HuH-7 (cell line): Measurements from ENCODE around the gene TMTC1.

Experiments used
- DNase-seq: peaks from one replicate; pipeline ENCODE4 v3.0.0; 2011; ENCODE audit warnings: low spot score

The TMTC1 gene

GRCh38 chr12:29780084-29780483 is 3.7 kb downstream of the TMTC1 start:
- no peak for DNase-seq

DNA sequence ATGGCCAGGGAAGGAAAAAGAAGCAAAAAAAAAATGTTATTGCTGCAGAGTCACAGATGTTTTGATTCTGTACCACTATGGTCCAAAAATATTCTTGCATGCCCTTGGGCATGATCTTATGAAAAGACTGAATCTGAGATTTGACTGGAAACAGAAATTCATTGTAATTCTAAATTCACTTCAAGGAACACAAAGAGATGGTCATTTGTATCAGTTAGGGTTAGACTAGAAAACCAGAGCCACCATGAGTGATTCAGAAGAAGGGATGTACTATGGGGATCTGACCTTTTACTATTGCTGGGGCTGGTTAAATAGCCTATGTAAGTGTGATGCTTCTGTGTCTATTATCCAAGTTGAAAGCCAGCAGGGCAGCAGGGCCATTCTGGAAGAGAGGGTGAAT is 5.2 kb downstream of the TMTC1 start:
- DNase-seq: no peak

DNA sequence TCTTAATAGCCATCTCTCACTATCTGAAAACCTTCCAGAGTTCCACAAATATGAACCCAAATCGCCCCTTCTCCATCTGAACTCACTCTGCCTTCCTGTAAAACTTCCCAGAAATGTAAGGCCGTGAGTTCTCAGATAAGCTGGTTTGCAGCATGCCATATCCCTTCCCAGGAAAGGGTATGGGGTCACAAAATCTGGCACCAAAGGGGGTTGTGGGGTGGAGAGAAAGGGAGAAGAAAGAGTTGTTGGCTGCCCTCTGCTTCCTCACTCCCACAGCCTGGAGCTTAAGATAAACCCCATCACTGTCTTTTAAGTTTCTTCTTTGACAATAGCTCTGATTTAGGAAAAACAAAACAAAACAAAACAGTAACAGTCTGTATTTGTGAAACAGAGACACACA is 10.7 kb downstream of the TMTC1 start:
- DNase-seq: no peak

- DNase-seq: no peak
These were observed 12.0 kb downstream of the TMTC1 start for GRCh38 chr12:29771786-29772185.

GRCh38 chr12:29771165-29771564 is 12.6 kb downstream of the TMTC1 start:
- DNase-seq: no peak

DNA sequence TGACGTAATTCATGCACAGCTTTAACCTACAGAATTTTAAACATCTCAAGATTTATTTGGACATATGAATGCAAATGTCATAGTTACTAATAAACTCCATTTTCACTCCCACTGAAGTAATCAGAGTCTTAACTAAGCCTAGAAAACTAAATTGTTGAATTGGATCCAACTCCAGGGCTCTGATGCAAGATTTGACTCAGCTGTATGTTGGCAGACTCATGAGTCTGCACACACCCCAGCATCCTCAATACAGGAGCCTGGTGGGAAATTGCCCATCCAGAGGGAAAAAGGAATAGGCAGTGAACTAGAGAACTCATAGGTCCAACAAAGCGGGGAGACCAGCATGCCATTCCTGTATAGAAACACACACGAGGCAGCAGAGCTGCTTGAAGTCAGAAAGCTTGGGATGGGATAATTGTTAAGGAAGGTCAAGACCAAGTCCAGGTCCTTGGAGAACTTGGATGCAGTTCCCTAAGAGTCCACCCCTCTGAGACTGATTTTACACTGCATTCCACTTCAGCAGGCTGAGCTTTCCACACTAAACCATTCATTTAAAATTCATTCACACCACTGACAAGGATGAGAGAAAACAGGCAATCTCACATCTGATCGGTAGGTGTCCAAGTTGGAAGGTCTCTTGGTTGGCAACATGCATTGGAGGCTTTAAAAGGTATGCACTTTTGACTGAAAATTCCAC is 14.4 kb downstream of the TMTC1 start:
- DNase-seq: no peak

- no peak for DNase-seq
These were observed 15.4 kb downstream of the TMTC1 start for GRCh38 chr12:29768372-29768771.

- DNase-seq: no peak
These were observed 20.4 kb downstream of the TMTC1 start for GRCh38 chr12:29763301-29763683.

DNA sequence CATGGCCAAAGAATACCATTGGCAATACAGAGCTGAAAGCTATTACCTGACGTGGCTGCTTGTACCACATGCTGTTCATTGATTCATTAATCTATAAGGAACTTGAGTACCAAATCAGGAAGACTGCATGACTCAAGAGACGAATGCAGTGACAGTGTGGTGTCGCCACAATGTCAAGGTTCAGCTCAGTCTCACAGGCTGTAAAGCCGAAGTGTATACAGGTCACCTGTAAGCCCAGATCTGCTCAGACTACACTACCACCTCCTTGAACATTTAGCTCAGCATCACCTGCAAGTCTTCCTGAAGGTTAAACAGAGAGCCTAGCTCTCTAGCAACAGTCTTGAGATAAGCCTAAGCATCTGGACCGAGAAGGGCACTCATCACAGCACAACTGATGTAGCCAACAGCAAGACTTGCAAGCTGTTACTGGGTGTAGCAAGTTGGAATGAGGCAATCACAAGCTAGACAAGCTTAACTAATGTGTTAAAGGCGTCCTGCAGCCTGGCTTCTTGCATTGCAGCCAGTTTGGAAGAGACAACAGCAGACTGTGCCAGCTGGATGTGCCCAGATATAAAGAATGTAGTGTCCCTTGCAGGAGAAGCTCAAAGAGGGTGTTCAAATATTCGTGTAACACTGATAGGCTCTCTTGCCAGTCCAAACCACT is 21.0 kb downstream of the TMTC1 start:
- DNase-seq: no peak

- DNase-seq: no peak
These were observed 23.8 kb downstream of the TMTC1 start for GRCh38 chr12:29759950-29760349.

GRCh38 chr12:29756741-29757390 is 26.9 kb downstream of the TMTC1 start:
- DNase-seq: no peak

DNA sequence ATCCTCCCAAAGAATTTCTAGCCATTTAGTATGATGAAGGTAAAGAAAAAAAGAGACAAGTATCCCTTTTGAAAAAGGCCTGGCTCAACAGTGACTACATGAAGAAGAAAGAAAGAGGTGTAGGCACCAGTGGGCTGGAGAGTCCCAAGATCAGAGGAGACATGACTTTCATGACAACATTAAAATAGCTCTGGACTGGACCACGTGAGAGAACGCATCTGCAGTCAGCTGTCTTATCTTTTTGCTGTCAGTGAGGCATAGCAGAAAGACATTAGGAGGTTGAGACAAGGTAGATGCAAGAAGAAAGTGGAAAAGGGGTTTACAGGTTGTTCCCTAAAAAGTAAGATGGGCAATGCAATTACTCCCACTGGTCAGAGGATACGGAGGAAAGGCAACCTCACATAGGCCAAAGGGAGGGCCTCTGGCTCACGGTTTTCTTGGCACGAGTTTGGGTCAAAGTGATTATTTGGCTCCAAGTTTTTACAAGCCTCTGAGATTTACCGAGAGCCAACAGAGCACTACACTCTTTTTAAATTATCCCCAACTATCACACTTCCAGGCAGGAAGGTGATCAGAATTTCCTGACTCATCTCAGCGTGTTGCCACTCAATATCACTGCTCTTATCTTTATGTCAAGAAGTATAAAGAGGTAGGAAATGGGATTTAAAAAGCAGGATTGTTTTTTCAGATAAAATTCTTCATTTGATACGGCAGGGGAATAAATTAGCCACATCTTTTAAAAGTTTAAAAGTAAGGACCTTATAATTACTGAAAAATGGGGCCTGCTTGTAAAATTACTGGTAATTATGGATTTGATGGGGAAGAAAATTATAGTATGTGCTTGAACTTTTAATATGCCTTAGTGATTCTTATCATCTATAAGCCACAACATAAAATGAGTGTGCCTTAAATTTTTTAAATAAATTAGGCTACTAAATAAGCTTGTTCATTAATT is 29.2 kb downstream of the TMTC1 start:
- no peak for DNase-seq

DNA sequence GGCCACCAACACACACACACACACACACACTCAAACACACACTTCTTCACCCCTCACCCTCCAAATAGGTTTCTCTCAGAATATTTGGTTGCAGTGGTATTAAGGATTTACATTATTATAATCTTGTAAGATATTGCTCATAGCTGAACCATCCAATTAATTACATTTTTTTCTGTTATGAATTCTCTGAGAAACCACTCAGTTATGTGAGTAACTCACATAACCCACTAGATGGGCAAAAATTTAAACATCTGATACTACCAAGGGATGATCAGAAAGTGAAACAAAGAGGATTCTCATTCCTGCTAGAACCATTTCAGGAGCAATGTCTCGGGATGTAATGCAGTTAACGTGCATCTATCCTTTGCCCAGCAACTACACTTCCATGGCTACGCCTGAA is 31.6 kb downstream of the TMTC1 start:
- no peak for DNase-seq

DNA sequence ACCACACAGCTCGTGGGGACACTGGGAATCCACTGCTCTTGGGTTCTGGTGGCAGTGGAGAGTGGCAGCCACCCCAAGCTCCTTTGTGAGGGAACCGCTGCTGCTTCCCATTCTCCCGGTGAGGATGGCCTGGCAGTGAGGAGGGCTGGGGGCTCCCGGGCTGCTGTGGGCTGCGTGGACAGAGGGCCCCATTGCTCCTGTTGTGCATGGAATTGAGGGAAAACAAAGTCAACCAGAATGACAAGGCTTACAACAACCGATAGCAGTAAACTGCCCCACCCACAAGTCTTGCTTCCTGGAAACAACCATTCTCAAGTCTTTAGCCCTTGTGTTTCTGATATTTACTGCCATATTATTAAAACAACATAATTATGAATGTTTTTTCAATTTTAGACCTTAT is 32.1 kb downstream of the TMTC1 start:
- no peak for DNase-seq

DNA sequence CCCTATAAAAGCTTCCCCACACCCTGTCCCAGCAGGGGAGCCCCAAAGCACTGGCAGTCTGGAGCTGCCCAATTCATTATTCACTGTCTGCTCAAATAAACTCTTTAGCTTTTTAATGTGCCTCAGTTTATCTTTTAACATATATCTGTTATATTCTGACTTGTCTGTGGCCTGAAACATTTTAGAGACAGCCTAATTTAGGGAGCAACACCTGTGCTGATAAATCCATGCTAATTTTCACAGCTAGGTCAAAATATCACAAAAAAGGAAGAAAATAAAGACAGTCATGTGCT is 32.9 kb downstream of the TMTC1 start:
- DNase-seq: no peak

DNA sequence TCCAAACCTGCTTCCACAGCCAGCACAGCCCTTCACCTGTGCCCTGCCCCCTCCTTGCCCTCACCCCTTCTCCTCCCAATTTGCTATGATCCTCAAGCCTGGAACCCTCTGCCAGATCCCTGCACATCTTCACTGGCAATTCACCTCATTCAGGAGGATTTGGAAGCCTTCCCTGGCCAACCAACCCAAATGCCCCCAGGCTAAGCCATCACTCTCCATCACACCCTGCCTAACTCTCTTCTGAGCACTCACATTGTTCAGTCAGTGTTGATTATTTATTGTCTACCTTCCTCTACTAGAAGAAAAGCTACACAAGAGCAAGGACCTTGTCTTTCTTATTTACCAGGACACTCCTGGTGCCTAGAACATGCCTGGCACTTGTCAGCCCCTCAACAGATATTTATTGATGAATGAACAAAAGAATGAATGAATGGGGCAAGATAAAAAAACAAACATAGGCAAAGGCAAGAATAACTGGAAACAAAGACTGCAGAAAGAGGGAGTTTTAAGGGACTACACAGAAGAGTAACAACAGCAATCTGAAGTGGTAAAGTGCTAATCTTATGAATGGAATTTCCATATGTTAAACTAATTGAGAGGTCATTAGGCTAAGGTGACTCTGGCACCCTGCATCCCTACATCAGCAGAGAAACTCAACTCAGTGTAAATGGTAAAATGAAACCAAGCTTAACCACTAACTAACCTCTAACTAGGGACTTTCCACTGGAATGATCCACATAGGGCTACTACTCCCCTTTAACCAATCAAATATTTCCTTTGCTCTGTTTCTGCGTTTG is 33.4 kb downstream of the TMTC1 start:
- DNase-seq: no peak

DNA sequence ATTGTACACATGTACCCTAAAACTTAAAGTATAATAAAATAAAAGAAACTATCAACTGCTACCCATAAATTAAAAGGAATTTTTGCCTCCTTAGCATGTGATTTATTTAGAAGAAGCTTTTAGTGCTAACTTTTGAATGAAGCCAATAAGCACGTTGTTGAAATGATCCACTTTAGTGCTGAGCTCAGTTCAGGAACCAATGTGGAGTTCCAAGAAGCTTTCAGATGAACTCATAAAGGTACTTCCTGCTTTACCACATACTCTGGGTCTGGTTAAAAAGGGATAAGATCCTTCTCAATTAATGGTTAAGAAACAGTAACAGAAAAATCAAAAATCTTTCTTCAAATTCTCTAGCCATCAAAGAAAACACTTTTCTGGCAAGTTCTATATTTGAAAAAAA is 39.4 kb downstream of the TMTC1 start:
- DNase-seq: no peak

GRCh38 chr12:29743801-29744200 is 39.9 kb downstream of the TMTC1 start:
- DNase-seq: no peak

GRCh38 chr12:29743077-29743476 is 40.7 kb downstream of the TMTC1 start:
- no peak for DNase-seq

- DNase-seq: no peak
These were observed 41.1 kb downstream of the TMTC1 start for GRCh38 chr12:29742646-29743045.

DNA sequence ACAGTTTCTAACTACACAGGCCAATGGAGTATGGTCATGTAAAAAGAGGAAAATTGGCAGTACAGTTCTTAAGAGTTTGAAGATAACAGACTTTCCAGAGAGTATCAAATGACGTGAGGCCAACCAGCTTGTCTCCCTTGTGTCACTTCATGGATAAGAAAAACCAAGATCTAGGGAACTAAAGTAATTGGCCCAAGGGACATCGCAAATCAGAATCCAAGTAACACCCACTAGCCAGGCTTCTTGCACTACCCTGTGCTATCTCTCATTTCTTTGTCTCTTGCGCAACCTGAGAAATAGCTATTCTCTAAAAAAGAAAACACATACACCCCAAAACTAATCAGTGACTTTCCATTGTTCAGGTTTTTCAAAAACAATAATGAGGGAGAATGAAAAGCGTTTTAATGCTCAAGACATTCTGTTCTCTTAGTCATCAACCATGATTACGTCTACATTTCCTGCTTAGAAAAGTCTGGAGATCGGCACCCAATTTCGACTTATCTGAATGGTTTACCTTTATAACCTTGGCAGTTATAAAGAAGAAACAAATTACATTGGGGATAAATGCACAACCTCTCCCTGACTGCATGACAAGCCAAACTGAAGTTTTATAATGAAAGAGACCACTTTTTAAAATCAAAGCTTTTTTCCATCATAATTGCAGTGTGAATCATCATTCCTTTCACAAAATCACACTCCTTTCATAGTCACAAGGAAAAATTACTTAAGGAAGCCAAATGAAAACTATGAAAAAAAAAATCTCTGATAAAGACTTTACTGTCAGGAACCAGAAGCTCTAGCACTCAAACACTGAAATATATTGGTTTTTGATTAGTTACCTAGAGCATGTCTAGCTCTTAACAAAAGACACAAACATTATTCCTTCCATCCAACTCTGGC is 42.1 kb downstream of the TMTC1 start:
- DNase-seq: no peak
